Skeletal muscle cell (primary cell): ENCODE measurements around the gene U2AF1L4.

Source experiments
- DNase-seq: peaks from one replicate; pipeline ENCODE4 v3.0.0-alpha.2; 2010; ENCODE audit warnings: low read depth
- H3K4me3 ChIP-seq: 2 replicates; pipeline ENCODE4 v1.5.1; 2011; ENCODE audit warnings: low read depth, mild to moderate bottlenecking, control low read depth, low read length, moderate library complexity

U2AF1L4 gene, protein sequence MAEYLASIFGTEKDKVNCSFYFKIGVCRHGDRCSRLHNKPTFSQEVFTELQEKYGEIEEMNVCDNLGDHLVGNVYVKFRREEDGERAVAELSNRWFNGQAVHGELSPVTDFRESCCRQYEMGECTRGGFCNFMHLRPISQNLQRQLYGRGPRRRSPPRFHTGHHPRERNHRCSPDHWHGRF

DNA sequence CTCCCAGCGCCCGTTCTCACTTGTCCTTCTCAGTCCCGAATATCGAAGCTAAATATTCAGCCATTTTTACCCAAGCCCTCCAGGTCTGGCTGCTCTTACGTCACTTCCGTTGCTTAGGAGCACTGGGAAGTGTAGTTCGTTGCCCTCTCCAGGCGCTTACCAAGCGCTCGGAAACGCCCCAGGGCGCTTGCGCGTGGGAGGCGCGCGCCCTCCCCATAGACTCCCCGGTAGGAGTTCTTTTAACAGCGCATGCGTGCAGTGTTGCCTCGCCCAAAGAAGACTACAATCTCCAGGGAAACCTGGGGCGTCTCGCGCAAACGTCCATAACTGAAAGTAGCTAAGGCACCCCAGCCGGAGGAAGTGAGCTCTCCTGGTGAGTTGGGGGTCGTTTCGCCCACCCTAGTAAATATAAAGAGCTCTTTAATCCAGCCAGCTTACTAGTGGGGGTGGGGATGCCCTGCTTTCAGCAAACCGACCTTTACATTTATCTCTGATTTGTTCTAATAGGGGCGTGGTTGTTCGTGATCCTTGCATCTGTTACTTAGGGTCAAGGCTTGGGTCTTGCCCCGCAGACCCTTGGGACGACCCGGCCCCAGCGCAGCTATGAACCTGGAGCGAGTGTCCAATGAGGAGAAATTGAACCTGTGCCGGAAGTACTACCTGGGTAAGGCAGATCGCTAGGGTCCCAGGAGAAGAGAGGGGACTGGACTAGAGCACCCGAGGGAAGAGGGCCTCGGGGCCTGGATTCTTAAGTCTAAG lies at the start of gene U2AF1L4, which contains the start of gene PSENEN:
TSS of gene U2AF1L4 (minus strand) at position 91 of the 759 bp plus-strand sequence. CDS start at position 64, 27 bp downstream.
TSS of gene PSENEN (plus strand) at position 324 of the 759 bp plus-strand sequence. CDS start at position 604, 280 bp downstream.
- peak within 1 kb of the TSS; percentile 89 for H3K4me3 ChIP-seq
- peak; percentile 98 for DNase-seq

DNA sequence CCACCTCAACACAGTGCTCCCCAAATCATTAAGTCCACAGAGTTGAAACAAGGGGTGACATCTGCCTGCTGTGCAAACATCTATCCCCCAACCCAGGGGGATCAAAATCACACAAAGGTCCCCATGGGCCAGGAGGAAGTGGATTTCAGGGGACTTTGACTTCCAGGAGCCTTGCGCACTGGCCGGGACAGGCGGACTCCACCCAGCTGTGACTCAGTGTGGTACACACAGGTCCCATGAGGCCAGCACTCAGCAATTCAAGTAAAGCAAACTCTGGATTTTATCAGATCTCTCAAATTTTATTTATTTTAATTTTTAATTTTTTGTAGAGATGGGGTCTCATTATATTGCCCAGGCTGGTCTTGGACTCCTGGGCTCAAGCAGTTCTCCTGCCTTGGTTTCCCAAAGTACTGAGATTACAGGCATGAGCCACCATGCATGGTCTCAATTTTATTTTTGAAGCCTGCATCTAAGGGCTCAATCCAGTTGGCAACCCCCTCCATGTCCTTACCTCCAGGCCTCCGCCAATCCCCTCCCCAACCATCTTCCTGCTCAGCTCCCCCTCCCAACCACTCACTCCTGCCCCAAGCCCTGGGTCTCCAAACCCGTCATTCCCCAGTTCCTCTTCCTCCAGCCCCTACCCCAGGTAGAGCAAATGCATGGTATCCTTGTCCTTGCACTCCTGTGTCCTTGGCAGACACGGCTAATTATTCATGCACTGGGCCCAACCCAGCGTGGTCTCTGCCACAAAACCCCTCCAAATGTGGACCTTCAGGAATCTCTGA lies 48.4 kb upstream of the U2AF1L4 start:
- DNase-seq = no peak
- H3K4me3 ChIP-seq = no peak overlapping the region

DNA sequence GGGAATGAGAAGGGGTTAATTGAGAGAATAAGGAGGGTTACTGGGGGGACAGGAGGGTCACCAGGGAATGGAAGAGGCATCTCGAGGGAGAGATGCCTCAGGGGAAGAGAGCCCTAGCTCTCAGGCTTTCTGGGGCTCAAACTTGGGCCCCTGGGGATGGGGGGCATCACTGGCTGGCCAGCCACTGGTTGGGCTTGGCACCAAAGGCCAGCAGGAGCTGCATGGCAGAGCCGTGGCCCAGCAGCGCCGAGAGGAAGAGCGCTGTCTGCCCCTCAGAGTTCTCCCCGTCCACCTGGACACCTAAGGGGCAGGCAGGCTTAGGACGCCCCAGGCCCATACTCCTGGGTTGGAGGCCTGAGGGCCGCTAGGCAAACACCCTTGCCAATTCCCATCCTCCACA lies 47.7 kb upstream of the U2AF1L4 start:
- DNase-seq = no peak
- H3K4me3 ChIP-seq = no peak overlapping the region

DNA sequence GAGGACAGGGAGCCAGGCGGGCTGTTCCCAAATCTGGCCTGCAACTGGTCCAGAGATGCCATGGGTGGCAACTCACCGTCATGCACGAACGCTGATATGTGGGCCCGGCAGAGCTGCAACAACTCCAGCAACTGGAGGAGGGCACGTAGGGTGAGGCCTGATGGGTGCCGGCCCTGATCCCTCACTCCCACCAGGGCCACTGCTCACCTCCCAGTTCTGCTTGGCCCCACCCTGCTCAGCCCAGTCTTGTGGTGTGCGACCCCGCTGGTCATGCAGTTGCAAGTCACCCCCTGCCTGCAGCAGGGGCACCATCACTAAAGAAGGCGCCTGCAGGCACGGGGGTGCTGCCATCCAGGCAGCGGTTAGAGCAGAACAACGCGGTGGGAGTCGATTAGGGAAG lies 47.1 kb upstream of the U2AF1L4 start:
- DNase-seq = no peak
- no peak overlapping the region for H3K4me3 ChIP-seq

DNA sequence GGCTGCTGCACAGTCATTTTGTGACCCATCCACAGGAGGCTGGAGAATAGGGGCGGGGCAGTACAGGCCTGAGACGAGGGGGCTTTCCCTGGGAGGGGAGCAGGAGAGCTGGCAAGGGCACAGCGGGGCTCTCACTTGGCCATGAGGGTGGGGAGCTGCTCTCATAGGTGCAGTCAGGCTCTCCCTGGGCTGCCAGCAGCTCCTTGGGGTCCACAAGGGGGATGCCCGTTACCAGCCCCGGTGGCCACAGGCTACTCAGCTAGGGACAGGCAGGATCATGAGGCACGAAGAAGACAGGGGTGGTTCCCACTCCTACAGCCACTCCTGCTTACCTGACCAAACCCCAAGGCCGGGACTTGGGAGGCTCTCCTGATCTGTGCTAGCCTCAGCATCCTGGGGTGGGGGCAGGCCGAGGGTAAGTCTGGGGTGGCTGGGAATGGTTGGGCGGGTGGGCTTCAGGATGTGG lies 46.6 kb upstream of the U2AF1L4 start:
- no peak overlapping the region for H3K4me3 ChIP-seq
- DNase-seq = no peak

DNA sequence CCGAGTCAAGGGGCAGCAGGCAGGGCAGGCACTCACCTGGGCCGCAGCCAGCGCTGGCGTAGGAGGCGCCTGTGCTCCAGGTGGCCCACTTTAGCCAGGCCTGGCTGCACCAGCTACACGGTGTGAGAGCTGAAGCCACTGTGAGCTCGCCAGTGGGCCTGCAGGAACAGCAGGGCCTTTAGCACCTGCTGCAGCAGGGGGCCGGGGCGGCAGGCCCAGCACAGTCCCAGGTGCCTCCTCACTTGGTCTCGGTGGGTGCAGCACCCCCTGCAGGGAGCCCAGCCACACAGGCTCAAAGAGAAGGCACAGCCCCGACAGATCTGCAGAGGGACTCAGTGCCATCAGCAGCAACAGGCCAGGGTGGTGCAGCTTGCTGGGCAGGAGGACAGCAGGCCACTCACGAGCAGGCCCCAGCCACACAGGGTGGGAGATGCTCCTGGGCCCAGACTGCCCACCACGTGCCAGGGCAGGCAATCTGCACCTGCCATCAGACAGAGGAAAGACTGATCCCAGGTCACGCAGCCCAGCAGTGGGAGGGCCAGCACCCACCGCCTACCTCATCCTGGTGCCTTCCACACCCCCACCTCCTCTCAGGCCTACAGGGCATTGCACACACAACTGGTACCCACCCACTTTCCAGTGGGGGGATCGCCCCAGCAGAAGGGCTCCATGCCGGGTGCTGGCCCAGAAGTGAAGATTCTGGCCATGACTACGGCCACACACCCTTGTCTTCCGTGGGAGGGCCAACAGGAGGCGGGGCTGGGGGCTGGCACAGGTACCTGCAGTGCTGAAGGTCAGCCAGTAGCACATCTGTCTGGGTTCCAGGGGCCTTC lies 46.0 kb upstream of the U2AF1L4 start:
- DNase-seq = no peak

DNA sequence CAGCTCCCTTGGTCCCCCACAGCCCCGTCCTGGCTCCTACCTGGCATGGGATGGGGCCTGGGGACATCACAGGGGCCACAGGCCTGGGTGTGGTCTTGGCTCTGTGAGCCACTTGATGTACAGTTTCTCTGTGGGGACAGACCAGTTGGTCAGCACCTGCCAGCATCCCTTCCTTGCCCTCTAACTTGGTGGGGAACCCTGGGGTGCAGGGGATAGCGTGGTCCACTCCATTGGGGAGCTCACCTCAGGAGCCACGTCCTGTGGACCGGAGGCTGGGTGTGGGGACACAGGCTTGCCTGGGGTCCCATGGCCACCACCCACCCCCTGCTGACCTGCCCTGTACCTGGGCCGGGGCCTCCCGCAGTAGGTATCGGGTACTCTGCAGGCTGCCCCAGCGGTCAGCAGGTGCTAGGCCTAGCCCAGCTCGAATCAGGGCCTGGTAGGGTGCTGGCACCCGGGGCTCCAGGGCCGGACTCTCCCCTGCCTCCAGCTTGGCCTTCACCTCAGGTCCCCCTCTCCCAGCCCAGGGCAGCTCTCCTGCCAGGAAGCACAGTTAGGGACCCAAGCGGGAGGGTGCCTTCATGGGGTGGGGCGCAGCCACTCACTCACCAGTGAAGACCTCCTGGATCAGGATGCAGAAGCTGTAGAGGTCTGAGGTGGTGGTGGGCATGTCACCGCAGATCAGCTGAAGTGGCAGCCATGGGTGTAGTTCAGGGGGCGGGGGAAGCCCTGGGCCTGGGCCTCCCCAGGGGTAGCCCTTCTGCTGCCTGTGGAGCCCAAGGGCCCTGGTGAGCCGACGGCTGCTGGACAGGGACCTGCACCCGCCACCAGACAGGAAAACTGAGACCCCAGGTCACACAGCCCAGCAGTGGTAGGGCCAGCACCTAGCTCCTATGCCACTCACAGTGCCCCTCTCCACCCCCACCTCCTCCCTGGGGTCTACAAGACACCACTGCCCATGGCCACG lies 45.0 kb upstream of the U2AF1L4 start:
- H3K4me3 ChIP-seq = no peak overlapping the region
- DNase-seq = no peak

More for the DNA sequence above, 46.0 kb upstream of the U2AF1L4 start:
- H3K4me3 ChIP-seq = no peak overlapping the region

DNA sequence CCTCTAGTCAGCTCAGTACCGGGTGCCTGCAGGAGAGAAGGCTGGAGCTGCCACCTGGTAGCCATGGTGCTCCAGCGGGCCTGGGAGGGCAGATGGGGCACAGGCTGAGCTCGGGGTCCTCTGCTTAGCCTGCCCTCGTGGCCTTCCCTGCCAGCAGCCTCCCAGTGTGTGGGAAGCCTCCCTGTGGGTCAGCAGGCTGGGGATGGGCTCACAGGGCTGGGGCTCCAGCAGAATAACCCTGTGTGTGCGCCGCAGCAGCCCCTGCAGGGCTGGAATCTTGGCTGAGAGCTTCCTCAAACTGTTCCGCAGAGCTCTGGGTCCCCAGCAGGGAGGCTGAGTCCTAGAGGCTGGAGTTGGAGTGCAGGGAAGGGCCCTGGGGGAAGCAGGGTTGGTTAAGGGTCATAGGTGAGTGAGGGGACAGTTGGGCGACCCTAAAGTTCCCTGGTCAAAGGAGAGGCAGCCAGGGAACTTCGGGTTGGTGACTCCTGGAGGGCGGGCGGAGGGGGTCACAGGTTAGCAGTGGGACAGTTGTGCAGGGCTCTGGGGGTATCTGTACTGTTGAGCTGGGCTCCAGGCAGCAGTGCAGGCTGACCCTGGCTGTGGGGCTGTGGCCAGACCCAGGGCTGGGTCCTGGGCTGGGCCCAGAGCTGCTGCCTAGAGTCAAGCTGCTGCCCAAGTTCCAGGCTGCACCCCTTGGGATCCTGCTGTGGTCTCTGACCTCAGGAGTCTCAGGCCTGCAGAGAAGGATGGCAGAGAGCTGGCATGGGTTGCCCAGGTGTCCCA lies 44.2 kb upstream of the U2AF1L4 start:
- H3K4me3 ChIP-seq = no peak overlapping the region
- DNase-seq = no peak

DNA sequence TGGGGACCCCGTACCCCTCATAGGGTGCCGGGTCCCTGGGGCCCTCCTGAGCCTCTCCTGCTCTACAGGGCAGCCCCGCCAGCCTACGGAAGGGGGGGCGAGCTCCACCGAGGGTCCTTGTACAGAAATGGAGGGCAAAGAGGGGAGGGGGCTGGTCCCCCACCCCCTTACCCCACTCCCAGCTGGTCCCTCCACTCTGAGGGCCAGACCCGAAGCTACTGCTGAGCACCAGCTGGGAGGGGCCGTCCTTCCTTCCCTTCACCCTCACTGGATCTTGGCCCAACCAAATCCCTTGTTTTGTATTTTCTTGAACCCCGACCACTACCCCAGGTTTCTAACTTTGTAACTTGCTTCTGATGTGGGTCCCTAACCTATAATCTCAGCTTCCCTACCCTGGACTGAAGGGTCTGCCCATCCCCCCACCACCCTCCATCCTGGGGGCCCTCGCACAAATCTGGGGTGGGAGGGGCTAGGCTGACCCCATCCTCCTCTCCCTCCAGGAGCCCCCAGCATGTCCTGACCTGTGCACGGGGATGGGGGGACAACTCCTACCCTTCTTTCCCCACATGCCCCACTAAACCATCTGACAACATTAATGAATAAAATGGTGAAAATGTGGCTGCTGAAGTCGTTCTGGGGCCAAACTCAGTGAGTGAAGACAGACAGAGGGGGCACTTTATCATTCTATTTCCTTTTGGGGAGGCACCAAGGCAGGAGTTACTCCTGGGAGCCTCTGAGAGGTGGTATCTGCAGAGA lies 43.2 kb upstream of the U2AF1L4 start:
- H3K4me3 ChIP-seq = no peak overlapping the region
- no peak for DNase-seq

DNA sequence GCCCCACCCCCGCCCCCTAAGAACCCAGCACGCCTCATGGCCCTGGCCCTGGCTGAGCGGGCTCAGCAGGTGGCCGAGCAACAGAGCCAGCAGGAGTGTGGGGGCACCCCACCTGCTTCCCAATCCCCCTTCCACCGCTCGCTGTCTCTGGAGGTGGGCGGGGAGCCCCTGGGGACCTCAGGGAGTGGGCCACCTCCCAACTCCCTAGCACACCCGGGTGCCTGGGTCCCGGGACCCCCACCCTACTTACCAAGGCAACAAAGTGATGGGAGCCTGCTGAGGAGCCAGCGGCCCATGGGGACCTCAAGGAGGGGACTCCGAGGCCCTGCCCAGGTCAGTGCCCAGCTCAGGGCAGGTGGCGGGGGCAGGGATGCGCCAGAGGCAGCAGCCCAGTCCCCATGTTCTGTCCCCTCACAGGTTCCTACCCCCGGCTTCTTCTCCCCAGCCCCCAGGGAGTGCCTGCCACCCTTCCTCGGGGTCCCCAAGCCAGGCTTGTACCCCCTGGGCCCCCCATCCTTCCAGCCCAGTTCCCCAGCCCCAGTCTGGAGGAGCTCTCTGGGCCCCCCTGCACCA lies 42.1 kb upstream of the U2AF1L4 start:
- no peak overlapping the region for H3K4me3 ChIP-seq
- no peak for DNase-seq

DNA sequence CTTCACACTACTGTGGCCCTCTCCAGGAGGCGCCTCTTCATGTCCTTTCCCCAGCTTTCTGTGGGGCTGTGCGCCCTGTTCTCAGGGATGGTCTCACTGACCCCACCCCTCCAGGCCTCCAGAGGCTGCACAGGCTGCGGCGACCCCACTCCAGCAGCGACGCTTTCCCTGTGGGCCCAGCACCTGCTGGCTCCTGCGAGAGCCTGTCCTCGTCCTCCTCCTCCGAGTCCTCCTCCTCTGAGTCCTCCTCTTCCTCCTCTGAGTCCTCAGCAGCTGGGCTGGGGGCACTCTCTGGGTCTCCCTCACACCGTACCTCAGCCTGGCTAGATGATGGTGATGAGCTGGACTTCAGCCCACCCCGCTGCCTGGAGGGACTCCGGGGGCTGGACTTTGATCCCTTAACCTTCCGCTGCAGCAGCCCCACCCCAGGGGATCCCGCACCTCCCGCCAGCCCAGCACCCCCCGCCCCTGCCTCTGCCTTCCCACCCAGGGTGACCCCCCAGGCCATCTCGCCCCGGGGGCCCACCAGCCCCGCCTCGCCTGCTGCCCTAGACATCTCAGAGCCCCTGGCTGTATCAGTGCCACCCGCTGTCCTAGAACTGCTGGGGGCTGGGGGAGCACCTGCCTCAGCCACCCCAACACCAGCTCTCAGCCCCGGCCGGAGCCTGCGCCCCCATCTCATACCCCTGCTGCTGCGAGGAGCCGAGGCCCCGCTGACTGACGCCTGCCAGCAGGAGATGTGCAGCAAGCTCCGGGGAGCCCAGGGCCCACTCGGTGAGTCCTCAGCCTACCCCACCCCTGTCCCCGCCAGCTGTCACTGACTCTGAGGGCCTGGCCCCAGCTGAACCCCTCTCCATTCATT lies 41.3 kb upstream of the U2AF1L4 start:
- no peak overlapping the region for H3K4me3 ChIP-seq
- DNase-seq = no peak

DNA sequence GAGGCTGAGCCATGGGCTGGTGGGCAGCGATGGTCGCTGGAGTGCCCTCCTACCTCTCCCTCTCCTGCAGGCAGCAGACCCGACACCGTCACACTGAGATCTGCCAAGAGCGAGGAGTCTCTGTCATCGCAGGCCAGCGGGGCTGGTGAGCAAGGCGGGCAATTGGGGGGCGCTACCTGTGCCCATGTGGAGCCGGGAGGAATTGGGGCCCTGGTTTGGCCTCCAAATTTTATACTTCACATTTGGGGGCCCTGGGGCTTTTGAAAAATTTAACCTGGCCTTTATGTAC lies 40.1 kb upstream of the U2AF1L4 start:
- DNase-seq = no peak
- H3K4me3 ChIP-seq = no peak overlapping the region

DNA sequence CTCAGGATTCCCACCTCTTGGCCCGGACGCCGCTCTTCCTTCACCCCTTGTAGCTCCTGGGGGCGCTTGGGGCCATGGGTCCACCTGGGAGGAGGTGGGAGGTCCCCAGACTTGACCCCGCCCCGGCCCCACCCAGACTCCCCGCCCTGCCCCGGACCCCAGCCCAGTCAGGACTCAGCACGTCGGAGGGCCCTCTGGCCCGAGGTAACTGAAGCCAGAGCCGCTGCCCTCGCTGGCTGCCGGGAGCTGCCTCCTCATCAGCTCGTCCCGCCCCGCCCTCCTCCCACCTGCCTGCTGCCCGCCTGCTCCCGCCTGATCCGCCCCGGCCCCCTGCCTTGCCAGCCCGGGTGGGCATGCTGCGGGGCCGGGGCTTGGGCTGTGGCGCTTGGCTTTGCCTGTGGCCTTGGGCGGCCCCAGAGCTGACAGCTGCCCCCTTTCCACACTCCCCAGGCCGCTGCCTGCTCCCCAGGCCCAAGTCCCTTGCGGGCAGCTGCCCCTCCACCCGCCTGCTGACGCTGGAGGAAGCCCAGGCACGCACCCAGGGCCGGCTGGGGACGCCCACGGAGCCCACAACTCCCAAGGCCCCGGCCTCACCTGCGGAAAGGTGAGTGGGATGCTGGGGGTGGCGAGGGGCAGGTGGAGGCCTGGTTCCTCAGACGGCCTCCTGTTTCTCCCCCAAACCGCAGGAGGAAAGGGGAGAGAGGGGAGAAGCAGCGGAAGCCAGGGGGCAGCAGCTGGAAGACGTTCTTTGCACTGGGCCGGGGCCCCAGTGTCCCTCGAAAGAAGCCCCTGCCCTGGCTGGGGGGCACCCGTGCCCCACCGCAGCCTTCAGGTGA lies 39.5 kb upstream of the U2AF1L4 start:
- H3K4me3 ChIP-seq = no peak overlapping the region
- DNase-seq = no peak

DNA sequence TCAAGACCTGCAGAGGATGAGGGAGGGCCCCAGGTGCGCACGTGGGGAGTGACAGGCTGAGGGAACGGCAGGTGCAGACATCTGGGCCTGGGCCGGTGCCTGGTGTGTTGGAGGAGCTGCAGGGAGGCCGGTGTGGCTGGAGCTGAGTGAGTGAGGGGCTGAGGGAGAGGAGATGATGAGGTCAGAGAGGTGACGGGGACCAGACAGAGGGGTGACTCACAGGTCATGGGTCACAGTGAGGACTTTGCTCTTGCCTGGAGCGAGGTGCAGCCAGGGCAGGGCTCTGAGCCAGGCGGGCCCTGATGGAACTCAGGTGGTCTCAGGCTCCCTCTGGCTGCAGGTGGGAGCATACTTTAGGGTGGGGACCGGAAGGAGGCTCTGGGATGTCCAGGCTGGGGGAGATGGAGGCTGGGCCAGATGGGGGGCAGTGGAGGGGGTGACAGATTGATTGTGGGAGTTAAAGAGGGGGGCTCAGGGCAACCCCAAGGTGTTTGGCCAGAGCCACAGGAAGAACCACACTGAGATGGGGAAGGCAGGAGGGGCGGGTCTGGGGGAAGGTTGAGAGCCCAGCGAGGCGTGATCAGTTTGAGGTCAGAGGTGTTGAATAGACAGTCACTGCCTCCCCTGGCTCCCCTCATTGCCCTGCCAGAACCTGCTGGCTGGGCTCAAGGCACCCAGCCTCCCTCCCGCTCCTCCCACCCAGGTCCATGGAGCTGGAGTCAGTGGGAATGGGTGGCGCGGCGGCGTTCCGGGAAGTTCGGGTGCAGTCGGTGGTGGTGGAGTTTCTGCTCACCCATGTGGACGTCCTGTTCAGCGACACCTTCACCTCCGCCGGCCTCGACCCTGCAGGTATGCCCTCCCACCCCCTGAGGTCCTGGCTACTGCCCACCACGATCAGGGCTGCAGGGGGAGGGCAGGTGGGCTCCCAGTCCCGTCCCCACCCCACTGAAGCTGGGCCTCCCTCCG lies 38.5 kb upstream of the U2AF1L4 start:
- DNase-seq = no peak
- H3K4me3 ChIP-seq = no peak overlapping the region
